GM12891 (cell line): ENCODE data around the gene GYG1.

ENCODE experiments used
- DNase-seq: peaks from one replicate; pipeline ENCODE4 v3.0.0; 2011; ENCODE audit warnings: low spot score; ENCODE audit not compliant: insufficient read length
- FAIRE-seq: peaks from 2 replicates; lab custom pipeline; 2011; peaks lifted over from hg19 to GRCh38; lab: Jason Lieb, UNC
- PAX5 ChIP-seq: IDR thresholded peaks from 2 replicates; pipeline ENCODE4 v1.6.1; 2011; ENCODE audit warnings: low read length, moderate library complexity, mild to moderate bottlenecking; ENCODE audit not compliant: insufficient read depth, severe bottlenecking
- POLR2A ChIP-seq: IDR thresholded peaks from 2 replicates; pipeline ENCODE4 v1.6.1; 2011; ENCODE audit warnings: low read depth, low read length, control low read depth
- POLR2AphosphoS5 ChIP-seq: IDR thresholded peaks from 2 replicates; pipeline ENCODE4 v1.6.1; 2011; ENCODE audit warnings: low read depth, low read length, control low read depth
- POU2F2 ChIP-seq: IDR thresholded peaks from 2 replicates; pipeline ENCODE4 v1.6.1; 2011; ENCODE audit warnings: low read depth, mild to moderate bottlenecking, control low read depth, low read length, moderate library complexity
- SPI1 ChIP-seq: IDR thresholded peaks from 2 replicates; pipeline ENCODE4 v1.6.1; 2011; ENCODE audit warnings: low read depth, low read length, control low read depth
- TAF1 ChIP-seq: IDR thresholded peaks from 2 replicates; pipeline ENCODE4 v1.6.1; 2011; ENCODE audit warnings: low read depth, low read length, control low read depth

Gene GYG1

GRCh38 chr3:148999806-149000205 lies 8.5 kb downstream of the GYG1 start:
- no peak for TF ChIP-seq TAF1
- TF ChIP-seq POU2F2 = no peak
- TF ChIP-seq POLR2A = no peak
- no peak for TF ChIP-seq POLR2AphosphoS5
- no peak for TF ChIP-seq SPI1
- no peak for DNase-seq
- no peak for FAIRE-seq

- FAIRE-seq (no peak), DNase-seq (no peak)
These were observed 8.9 kb downstream of the GYG1 start for GRCh38 chr3:149000206-149000745.

DNA sequence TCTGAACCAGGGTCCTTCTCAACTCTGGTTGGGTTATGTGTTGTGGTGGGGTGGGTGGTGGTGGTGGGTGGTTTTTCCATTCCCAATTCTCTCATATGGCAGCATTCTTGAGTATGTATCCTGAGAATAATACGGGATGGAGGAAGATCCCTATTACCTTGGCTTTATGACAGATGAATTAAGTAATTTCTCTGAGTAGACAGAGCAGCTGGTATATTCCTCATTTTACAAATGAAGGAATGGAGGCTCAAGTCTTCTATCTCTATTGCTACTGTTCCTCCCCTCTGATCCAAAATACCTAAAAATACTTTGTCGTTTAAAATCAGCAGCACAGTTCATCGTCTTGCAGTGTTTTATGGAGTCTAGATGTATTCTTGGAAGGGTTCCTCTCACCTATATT lies 10.4 kb downstream of the GYG1 start:
- DNase-seq (no peak), FAIRE-seq (no peak)
- TF ChIP-seq SPI1 (no peak), POU2F2 (no peak), POLR2AphosphoS5 (no peak), PAX5 (no peak), TAF1 (no peak), POLR2A (no peak)

More at GRCh38 chr3:149000206-149000745, 8.9 kb downstream of the GYG1 start:
- TF ChIP-seq SPI1 = no peak
- no peak for TF ChIP-seq TAF1
- TF ChIP-seq PAX5 = no peak
- TF ChIP-seq POLR2A = no peak
- TF ChIP-seq POU2F2 = no peak
- no peak for TF ChIP-seq POLR2AphosphoS5

GRCh38 chr3:149003653-149004305 lies 12.4 kb downstream of the GYG1 start:
- TF ChIP-seq POLR2AphosphoS5 = no peak
- TF ChIP-seq POU2F2 = peak; percentile 93
- FAIRE-seq (peak; percentile 96), DNase-seq (no peak)

DNA sequence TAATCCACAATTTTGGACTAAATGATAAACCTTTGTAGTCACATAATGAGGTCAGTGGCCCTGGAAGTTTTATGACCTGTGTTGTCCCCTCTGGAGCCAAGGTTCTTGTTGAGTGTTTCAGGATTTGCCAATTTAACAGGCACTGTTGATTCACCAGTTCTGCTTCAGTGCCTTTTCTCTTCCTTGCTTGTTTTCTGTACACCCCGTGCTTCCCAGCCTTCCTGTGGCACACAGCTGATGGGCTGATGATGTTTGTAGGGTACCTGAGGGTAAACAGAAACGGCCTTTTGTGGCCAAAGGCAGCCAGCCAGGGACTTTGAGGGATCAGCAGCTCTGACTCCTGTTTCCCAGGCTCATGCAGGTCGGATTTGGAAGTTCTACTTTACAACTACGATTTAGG lies 13.3 kb downstream of the GYG1 start:
- FAIRE-seq (no peak), DNase-seq (no peak)
- TF ChIP-seq POU2F2 (no peak), POLR2A (no peak), POLR2AphosphoS5 (no peak), PAX5 (no peak), TAF1 (no peak), SPI1 (no peak)

DNA sequence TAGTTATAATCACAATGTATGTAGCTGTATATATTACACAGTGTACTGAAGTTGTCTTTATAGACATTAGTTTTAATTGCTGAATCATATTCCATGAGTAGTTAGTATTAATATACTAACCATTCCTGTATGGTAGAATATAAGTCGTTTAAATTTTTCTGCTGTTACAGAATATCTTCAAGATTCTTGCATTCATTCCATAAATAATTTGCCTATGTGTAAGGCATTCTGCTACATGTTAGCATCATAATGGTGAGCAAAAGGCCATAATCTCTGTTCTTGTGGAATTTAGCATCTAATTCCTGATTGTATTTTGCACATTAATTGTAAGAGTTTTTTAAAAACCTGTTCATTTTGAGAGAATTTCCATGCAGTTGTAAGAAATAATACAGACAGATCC lies 14.1 kb downstream of the GYG1 start:
- FAIRE-seq = no peak
- TF ChIP-seq TAF1 (no peak), POLR2A (no peak), POU2F2 (no peak), POLR2AphosphoS5 (no peak), SPI1 (no peak), PAX5 (no peak)
- DNase-seq = no peak

GRCh38 chr3:149007567-149008257 lies 16.4 kb downstream of the GYG1 start:
- FAIRE-seq = no peak
- no peak for DNase-seq
- no peak for TF ChIP-seq POU2F2
- no peak for TF ChIP-seq POLR2A
- no peak for TF ChIP-seq POLR2AphosphoS5
- TF ChIP-seq SPI1 = no peak
- no peak for TF ChIP-seq TAF1
- no peak for TF ChIP-seq PAX5

DNA sequence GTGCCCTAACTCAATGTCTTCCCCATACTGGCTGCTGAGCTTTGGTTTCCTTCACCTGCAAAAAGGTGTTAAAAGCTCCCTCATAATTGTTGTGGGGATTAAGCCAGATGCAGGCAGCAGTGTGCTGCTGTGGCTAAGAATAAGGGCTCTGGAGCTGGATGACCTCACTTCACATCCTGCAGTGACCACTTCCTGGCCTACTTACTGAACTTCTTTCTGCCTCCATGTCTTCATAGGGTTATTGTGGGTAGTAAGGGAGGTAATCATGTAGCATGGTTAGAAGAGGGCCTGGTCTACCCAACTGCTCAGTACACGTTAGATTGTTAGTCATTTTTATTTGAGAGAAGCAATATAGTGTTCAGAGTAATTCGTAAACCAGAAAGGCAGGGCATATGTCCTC lies 18.4 kb downstream of the GYG1 start:
- FAIRE-seq = no peak
- no peak for TF ChIP-seq SPI1
- TF ChIP-seq PAX5 = no peak
- TF ChIP-seq TAF1 = no peak
- no peak for TF ChIP-seq POLR2AphosphoS5
- TF ChIP-seq POU2F2 = no peak
- TF ChIP-seq POLR2A = no peak
- DNase-seq = no peak

- FAIRE-seq (no peak), DNase-seq (no peak)
- TF ChIP-seq POLR2AphosphoS5 (no peak), PAX5 (no peak), SPI1 (no peak), POU2F2 (no peak), TAF1 (no peak), POLR2A (no peak)
These were observed 19.2 kb downstream of the GYG1 start for GRCh38 chr3:149010504-149010951.

- TF ChIP-seq POLR2AphosphoS5 (no peak), PAX5 (no peak), POU2F2 (no peak), TAF1 (no peak), POLR2A (no peak), SPI1 (no peak)
- no peak for FAIRE-seq
- DNase-seq = no peak
These were observed 19.6 kb downstream of the GYG1 start for GRCh38 chr3:149010966-149011365.
